HepG2 (cell line): ENCODE data around the gene NEAT1. TPM values are rescaled to one million over a fixed set of nuclear protein-coding genes. Genes with fewer than 3 reads are reported as not detected.
A peak's percentile ranks its signal among the peaks of the same experiment; 100 is the strongest.

ENCODE experiments used
- ATRX ChIP-seq: sonication (generic); formaldehyde crosslinking; IDR thresholded peaks from 2 replicates; pipeline ENCODE4 v1.4.0; 2020; ENCODE audit warnings: missing genetic modification reagents, borderline replicate concordance
- E2F1 ChIP-seq: sonication (generic); formaldehyde crosslinking; IDR thresholded peaks from 2 replicates; pipeline ENCODE4 v1.5.0; 2020; ENCODE audit warnings: missing genetic modification reagents
- FIP1L1 ChIP-seq: fragments of 200-400 bp; formaldehyde crosslinking; IDR thresholded peaks from 2 replicates; pipeline ENCODE4 v1.6.1; 2018; ENCODE audit warnings: low read depth, mild to moderate bottlenecking, low read length, moderate library complexity, borderline replicate concordance; ENCODE audit not compliant: insufficient read depth
- HDAC2 ChIP-seq: sonication (generic); formaldehyde crosslinking; IDR thresholded peaks from 2 replicates; pipeline ENCODE4 v1.4.0; 2020; ENCODE audit warnings: missing genetic modification reagents
- HINFP ChIP-seq: sonication (generic); formaldehyde crosslinking; IDR thresholded peaks from 2 replicates; pipeline ENCODE4 v1.4.0; 2020; ENCODE audit warnings: low read depth, mild to moderate bottlenecking, missing genetic modification reagents
- HOXD1 ChIP-seq: sonication (generic); formaldehyde crosslinking; IDR thresholded peaks from 2 replicates; pipeline ENCODE4 v1.5.0; 2020; ENCODE audit warnings: missing genetic modification reagents
- MAF1 ChIP-seq: sonication (generic); formaldehyde crosslinking; IDR thresholded peaks from 2 replicates; pipeline ENCODE4 v1.5.0; 2020; ENCODE audit warnings: missing genetic modification reagents, borderline replicate concordance
- NFE2L1 ChIP-seq: sonication (generic); formaldehyde crosslinking; IDR thresholded peaks from 2 replicates; pipeline ENCODE4 v1.4.0; 2020; ENCODE audit warnings: missing genetic modification reagents, mild to moderate bottlenecking, borderline replicate concordance
- NFIC ChIP-seq: IDR thresholded peaks from 2 replicates; pipeline ENCODE4 v1.6.1; 2012; ENCODE audit warnings: mild to moderate bottlenecking, low read length, inconsistent platforms
- PRPF4 ChIP-seq: fragments of 200-400 bp; formaldehyde crosslinking; IDR thresholded peaks from 2 replicates; pipeline ENCODE4 v1.6.1; 2016; ENCODE audit warnings: low read length, low read depth; ENCODE audit not compliant: poor library complexity, severe bottlenecking
- TCF7 ChIP-seq: sonication (generic); IDR thresholded peaks from 2 replicates; pipeline ENCODE4 v1.6.1; 2016; ENCODE audit warnings: antibody characterized with exemption, low read depth
- TEAD3 ChIP-seq: optimal IDR thresholded peaks from 2 replicates; pipeline ENCODE3; 2016; ENCODE audit warnings: borderline replicate concordance
- TMF1 ChIP-seq: sonication (generic); formaldehyde crosslinking; IDR thresholded peaks from 2 replicates; pipeline ENCODE4 v1.8.1; 2022; ENCODE audit warnings: low read depth, missing genetic modification reagents
- ZHX1 ChIP-seq: sonication (generic); formaldehyde crosslinking; IDR thresholded peaks from 2 replicates; pipeline ENCODE4 v1.8.1; 2022; ENCODE audit warnings: low read depth, mild to moderate bottlenecking, missing genetic modification reagents
- ZHX2 ChIP-seq, 2 experiments: sonication (generic) in 1 of 2; formaldehyde crosslinking in 1 of 2; IDR thresholded peaks; 2 replicates each; pipeline versions ENCODE4 v1.6.1 to v1.9.0; 2014 to 2022; ENCODE audit warnings: antibody characterized with exemption in 1 of 2, borderline replicate concordance in 1 of 2, inconsistent platforms in 1 of 2, low read depth in 1 of 2, missing genetic modification reagents in 1 of 2
- ZNF180 ChIP-seq: sonication (generic); formaldehyde crosslinking; IDR thresholded peaks from 2 replicates; pipeline ENCODE4 v1.4.0; 2020; ENCODE audit warnings: low read depth, missing genetic modification reagents, borderline replicate concordance
- polyA plus RNA-seq, 8 experiments: library from polyadenylated mRNA; depleted of rRNA in 3 of 8; stranded (reverse) in 7 of 8; unstranded in 1 of 8; fragments of >200 nt; fragmentation: Illumina TruSeq in 4 of 8; extraction: Trizol in 4 of 8; gene quantifications; 2 replicates each; pipeline versions ENCODE4 v1.2.1 to v1.2.3, GENCODE V29; 2011 to 2016; ENCODE audit warnings: low read depth in 4 of 8, missing spikeins in 1 of 8, mixed read lengths in 1 of 8; ENCODE audit not compliant: insufficient read depth in 1 of 8
- total RNA-seq, 5 experiments: library from RNA; depleted of rRNA; stranded (reverse); fragments of >200 nt; fragmentation: Illumina TruSeq; extraction: Trizol; gene quantifications; 2 replicates each; pipeline ENCODE4 v1.2.3, GENCODE V29; 2016; ENCODE audit warnings: low read depth in 1 of 5

Gene NEAT1
- total and polyA plus RNA-seq, 2 of the 13 experiments (the other 11 are each of a cell fraction or from before 2014, with no cell fraction given) = 20.5 to 41.2 TPM

GRCh38 chr11:65418681-65419459, 3.7 kb upstream of the NEAT1 start (continued):
- TF ChIP-seq ZHX1 (CRISPR knock-in tag) (no peak), TCF7 (peak; percentile 94), HDAC2 (peak; percentile 48), HINFP (CRISPR knock-in tag) (peak; percentile 7), PRPF4 (no peak), ZNF180 (CRISPR knock-in tag) (no peak), NFE2L1 (CRISPR knock-in tag) (peak; percentile 100), ATRX (CRISPR knock-in tag) (no peak), TEAD3 (peak; percentile 79), NFIC (no peak), MAF1 (CRISPR knock-in tag) (no peak; the same call in 1 of the 2 replicates), E2F1 (CRISPR knock-in tag) (peak; percentile 70; the same call in 1 of the 2 replicates), TMF1 (CRISPR knock-in tag) (peak; percentile 86; the same call in 1 of the 2 replicates), HOXD1 (peak; percentile 46), ZHX2 (IDR thresholded peaks at IDR 0.05; ENCODE audit: low read depth) (peak; percentile 64; the same call in 1 of the 2 replicates), ZHX2 (CRISPR knock-in tag; IDR thresholded peaks at IDR 0.05; ENCODE audit: borderline replicate concordance) (no peak; the same call in 1 of the 2 replicates), FIP1L1 (peak; percentile 55; the same call in 1 of the 2 replicates)
